DMS79 (cell line): ENCODE measurements around the gene LRRTM4.
"Not testable (repeated sequence)": the region's sequence is repeated elsewhere in the genome, so short reads cannot be mapped to it uniquely, and the experiment has no call there.

Experiments
- DNase-seq: peaks from one replicate; lab custom pipeline; 2025; lab: John Stamatoyannopoulos, UW

The LRRTM4 gene

DNA sequence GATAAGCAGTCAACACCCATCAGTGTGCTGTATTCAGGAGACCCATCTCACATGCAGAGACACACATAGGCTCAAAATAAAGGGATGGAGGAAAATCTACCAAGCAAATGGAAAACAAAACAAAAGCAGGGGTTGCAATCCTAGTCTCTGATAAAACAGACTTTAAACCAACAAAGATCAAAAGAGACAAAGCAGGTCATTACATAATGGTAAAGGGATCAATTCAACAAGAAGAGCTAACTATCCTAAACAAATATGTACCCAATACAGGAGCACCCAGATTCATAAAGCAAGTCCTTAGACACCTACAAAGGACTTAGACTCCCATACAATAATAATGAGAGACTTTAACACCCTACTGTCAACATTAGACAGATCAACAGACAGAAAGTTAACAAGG lies 358.2 kb downstream of the LRRTM4 start:
- not testable (repeated sequence) for DNase-seq

DNA sequence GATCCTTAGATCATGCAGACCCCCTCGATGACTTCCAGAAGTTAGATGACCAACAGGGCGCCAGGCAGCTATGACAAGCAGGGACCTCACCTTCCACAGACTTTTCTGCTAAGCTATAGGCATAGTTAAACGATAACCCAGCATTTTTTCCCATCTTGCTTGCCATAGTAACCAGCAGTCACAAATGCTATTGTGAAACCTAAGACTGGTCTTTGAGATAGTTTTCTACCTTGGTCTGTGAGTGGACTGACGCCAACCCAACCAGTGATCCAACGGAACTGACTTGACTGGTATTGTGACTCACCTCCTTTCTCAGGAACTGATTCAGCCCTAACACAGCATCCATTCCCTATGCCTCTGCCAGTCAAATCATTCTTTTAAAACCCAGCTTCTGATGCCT lies 361.2 kb downstream of the LRRTM4 start:
- no peak for DNase-seq

DNA sequence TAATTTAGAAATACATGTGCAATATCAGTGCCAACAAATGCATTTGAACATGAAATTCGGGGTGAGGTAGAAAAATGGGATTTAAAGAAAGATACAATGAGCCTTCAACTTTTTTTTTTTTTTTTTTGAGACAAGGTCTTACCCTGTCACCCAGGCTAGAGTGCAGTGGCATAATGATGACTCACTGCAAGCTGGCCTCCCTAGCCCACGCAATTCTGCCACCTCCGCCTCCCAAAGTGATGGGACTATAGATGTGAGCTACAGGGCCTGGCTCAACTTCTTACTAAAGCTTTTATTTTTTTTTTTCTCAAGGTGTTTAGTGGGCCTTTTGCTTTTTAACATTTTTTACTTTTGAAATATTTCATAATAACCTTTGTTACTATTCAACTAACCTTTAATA lies 365.6 kb downstream of the LRRTM4 start:
- DNase-seq, result no peak

DNA sequence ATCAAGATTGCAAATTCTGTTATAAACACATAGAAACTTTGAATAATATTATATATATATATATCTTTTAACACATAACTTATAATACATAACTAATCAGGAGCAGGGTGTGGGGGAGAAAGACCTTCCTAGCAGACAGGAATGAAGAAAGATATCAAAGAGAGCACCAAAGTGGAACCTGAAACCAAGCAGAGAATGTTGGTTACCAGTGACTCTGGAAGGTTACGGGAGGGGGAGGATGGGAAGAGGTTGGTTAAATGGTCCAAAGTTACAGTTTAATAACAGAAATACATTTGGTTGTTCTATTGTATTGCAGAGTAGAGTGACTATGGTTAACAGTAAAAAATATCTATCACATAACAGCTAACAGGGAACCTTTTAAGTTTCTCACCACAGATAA lies 366.7 kb downstream of the LRRTM4 start:
- no peak for DNase-seq

DNA sequence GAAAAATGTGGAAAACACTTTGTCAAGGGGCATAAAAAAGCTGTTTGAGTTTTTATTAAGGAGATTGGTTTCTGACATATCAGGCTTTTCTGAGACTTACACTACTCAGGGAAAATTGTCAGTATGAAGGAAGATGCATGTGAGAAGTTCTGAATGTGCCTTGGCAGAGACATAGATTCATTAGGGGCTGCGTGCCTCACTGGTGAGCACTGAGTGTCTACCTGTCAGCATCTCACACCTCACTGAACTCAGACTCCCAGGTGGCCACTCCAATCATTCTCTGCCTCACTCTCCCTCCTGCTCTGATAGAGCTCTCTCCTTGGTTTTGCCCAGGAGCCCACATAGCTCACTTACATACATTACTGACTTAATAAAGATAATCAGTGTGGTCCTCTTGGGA lies 372.6 kb downstream of the LRRTM4 start:
- peak; percentile 49 for DNase-seq

DNA sequence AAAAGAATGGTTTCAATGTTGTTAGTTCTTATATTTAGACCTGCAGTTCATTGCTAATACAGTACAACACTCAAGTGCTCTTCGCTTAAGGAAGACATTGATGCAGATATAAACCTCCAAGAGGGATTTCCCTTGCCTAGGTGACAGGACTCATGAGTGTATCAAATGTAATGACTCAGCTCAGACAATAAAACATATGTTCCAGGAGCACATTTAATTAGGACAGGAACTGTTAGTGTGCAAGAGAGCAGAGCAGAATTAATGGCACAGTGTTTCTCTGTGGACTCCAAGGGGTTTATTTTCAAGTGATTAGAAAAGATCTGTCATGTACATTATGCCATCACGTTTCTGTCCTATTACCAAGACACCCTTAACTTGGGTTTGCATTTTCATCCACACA lies 375.0 kb downstream of the LRRTM4 start:
- DNase-seq, result peak; percentile 49

DNA sequence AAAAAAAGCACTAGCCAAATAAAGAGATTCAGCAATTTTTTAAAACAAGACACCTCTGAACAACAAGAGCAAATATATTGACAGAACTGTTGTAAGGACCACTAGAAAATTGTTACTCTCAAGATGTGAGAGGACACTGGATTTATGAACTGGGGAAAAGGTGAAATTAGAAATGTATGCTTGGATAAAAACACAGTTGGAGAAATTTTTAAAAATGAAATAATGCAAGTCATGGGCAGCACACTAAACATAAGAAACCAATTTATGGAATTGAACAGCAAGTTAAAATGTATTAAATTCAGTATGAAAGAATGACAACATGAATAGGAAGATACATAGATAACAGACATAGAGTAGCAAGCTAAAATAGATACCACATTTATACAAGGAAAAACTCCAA lies 377.4 kb downstream of the LRRTM4 start:
- no peak for DNase-seq

DNA sequence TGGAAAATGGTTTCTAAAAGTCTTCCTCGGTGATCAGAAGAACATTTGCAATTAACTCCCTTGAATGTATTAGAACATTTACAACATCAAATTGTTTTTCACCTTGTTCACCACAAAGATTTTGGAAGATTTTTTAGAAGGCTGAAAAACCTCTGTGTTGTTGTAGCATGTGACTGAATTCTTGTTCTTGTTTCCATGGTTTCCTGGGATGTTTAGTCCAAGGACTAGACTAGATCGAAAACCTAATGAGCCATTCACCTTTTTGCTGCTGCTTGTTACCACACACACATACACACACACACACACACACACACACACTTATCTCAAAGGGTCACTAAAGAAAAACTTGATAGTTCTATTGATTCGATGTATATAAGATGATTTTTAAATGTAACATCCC lies 380.0 kb downstream of the LRRTM4 start:
- DNase-seq, result no peak

DNA sequence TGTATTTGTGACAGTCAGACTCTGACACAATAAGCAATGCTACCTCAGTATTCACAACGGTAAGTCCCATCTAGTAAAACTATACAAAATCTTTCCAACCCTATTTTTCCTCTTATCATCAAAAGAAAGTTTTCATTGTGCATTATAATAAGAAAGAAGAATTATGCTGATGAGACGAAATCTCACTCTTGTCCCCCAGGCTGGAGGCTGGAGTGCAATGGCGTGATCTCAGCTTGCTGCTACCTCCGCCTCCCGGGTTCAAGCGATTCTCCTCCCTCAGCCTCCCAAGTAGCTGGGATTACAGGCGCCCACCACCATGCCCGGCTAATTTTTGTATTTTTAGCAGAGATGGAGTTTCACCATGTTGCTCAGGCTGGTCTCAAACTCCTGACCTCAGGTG lies 393.7 kb downstream of the LRRTM4 start:
- not testable (repeated sequence) for DNase-seq

DNA sequence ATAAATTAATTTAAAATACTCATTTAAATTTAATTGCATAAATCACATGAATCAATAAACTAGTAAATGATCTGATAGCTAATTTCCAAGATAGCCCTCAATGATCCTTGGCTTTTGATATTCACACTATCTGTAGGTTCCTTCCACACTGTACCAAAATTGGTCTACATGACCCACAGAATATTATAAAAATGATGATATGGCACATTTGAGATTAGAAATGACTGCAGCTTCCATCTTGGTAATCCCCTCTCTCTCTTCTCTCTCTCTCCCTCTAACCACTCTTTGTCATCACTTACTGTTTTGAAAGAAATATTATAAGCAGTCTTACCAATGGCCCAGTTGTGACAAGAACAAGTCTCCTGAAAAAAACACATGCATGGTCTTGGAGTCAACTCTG lies 394.8 kb downstream of the LRRTM4 start:
- no peak for DNase-seq

DNA sequence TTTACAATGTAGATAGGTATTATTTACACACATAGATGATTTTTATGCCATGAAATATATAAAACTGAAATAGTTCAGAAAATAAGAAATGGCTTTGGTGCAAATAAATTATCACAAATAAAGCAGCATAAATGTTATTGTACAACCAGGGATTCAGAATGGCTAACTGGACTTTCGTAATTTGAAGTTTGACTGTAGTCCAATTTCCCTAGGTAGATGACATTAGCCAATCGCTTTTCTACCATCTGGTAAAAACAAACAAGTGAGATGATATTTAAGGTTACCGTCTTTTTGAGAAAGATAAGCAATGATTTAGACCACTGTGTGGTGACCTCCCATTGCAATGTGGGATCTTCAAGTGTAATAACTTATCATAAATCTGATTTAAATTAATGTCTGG lies 400.7 kb downstream of the LRRTM4 start:
- no peak for DNase-seq

DNA sequence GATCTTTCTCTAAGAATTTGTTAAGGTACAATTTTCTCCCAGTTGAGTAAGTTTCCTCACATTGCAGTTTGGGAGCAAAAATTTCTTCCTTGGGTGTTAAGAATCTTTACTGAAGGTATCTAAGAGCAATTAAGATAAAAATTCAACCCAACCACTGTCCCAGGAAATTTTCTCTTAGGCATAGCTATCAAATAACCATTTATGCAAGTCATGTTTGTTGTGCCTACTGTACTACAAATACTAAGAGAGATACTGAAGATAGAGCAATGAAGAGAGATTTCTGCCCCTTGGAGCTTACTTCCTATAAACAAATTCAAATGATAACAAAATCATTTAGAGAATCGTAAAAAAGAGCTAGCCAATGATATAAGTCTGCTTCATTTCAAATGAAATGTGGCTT lies 402.8 kb downstream of the LRRTM4 start:
- no peak for DNase-seq

DNA sequence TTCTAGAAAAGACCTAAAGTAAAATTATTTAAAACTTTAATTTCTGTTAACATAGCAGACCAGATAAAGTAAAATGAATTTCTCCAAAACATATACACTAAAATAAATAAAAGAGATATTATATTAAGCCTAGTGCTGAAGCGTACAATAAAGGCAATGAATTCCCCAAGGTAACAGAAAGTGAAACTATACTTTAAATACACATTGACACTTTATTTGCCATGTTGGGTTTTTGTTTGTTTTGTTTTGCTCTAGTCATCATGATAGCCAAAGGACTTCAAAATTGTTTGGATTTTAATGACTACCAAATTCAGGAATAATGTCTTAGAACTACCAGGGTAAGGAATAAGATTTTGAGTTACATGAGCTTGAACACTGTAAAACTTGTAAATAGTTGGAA lies 413.3 kb downstream of the LRRTM4 start:
- DNase-seq, result no peak

DNA sequence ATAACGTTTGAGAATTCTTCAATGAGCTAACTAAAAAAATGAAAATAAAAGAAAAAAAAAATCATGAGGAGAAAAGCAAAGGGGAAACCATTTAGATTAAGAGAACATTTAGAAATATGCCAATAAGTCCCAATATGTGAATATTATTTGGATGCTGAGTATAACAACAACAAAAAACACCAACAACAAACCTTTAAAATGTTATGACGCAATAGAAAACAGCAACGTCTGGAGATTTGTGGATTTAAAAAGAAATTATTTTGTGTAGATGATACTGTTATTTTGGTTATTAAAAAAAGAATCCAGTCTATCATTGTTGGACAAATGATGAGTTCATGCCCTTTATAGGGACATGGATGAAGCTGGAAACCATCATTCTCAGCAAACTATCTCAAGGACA lies 417.2 kb downstream of the LRRTM4 start:
- no peak for DNase-seq

DNA sequence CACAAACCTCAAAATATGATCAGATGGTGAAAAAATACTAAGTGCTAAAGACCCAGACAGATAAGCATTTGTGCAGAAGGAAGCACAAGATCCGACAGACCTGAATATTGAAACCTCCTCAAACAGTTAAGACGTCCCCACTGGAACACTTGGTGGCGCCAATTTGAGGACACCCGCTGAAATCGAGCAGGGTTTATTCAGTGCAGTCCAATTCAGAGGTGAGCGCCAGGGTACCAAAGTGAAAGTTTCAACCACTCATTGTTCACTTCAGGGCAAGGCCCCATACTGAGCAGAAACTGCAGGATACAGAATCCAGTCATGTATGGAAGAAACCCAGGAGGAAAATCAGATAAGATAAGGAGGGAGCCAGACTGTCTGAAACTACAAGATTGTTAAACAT lies 417.6 kb downstream of the LRRTM4 start:
- DNase-seq, result no peak

DNA sequence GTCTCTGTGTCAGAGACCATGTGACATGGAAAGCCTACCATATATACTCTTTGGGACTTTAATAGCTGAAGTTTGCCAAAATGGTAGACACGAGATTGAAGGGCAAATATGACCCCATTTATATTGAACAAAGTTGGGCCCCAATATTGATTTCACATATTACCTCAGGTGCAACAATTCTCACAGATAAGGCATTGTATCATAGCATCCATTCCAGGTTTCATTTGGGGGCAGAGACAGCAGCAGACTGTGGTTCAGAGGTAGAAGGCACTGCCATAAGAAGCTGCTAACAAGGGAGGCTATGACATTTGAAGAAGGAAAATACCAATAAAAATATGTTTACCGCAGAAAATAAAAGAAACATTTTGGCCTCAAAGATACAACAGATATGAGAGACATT lies 419.2 kb downstream of the LRRTM4 start:
- DNase-seq, result no peak

DNA sequence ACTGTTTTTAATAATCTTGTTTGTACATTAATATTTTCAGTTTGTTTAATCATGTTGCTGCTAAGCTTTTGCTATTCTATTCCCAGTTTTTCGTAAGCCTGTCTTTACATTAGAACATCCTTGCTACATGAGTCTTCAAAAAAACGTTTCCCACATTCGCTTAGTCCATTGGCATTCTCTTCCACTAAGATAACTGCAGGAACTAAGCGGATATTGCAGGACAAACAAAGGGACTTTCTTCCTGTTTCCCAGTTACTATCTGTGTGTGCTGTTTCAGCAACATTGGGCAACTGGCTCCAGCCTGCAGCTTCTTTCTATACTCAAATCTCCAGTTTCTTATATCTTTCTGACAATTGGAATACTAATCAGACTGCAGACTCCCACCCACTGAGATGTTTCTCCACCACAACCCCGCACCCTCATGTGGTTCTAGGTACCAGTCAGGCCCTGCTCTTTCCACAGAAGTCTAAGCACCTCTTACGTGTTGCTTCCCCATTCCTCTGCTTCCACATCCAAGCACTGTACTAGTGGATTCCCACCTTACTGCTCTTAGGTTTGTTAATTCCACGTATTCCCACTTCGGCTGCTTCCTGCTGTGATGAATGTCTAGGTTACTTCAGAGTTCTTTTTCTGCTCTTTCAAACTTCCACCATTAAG lies 420.3 kb downstream of the LRRTM4 start:
- no peak for DNase-seq

DNA sequence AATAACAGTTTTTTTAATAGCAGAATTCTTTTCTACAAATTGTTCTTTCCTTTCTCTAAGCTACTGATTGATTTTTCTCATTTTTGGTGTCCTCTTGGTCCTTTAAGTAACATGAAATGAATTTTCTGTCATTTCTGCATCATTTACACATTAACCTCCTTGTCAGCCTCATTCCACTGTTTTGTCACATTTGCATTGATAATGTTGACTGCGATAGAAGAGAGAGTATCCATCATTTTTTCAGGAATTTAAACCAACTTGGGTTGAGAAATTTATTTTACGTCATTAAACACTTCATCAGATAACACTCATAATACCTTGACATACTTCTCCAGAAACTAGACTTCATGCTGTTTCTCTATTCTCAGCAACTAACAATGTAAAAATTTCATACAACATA lies 422.2 kb downstream of the LRRTM4 start:
- DNase-seq, result no peak

DNA sequence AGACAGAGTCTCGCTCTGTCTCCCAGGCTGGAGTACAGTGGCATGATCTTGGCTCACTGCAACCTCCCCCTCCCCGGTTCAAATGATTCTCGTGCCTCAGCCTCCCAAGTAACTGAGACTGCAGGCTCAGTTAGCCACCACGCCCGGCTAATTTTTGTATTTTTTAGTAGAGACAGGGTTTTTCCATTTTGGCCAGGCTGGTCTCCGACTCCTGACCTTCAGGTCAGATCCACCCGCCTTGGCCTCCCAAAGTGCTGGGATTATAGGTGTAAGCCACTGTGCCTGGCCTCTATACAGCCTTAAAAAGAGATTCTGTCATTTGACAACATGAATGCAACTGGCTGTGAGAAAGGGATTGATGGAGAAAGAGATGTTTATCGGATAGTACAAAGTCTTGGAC lies 426.7 kb downstream of the LRRTM4 start:
- DNase-seq, result not testable (repeated sequence)

DNA sequence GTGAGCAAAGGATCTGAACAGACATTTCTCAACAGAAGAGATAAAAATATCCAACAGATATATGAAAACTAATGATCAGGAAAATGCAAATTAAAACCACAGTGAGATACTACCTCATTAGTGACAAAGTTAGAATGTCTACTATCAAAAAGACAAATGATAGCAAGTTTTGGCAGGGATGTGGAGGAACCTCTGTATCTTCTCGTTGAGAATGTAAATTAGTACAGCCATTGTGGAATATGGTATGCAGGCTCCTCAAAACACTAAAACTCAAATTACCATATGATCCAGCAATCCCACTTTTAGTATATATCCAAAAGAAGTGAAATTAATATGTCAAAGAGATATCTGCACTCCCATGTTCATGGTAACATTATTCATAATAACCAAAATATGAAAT lies 427.1 kb downstream of the LRRTM4 start:
- DNase-seq, result no peak

DNA sequence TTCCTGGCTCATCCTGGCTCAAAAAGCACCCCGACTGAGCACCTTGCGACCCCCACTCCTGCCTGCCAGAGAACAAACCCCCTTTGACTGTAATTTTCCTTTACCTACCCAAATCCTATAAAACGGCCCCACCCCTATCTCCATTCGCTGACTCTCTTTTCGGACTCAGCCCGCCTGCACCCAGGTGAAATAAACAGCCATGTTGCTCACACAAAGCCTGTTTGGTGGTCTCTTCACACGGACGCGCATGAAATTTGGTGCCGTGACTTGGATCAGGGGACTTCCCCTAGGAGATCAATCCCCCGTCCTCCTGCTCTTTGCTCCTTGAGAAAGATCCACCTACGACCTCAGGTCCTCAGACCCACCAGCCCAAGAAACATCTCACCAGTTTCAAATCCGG lies 433.8 kb downstream of the LRRTM4 start:
- not testable (repeated sequence) for DNase-seq

DNA sequence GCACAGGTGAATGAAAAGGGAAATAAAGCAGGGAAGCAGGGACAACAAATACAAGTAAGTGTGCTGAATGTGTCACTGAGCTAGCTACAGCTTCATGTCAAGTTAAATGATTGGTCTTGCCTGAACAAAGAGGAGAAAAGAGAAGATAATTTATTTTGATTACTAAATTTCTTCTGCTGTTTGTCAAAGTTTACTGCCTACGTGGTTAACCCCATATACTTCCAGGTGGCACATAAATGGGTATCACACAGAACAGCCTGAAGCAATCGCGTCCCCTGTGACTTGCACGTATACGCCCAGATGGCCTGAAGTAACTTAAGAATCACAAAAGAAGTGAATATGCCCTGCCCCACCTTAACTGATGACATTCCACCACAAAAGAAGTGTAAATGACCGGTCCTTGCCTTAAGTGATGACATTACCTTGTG lies 434.2 kb downstream of the LRRTM4 start:
- peak; percentile 13 for DNase-seq

DNA sequence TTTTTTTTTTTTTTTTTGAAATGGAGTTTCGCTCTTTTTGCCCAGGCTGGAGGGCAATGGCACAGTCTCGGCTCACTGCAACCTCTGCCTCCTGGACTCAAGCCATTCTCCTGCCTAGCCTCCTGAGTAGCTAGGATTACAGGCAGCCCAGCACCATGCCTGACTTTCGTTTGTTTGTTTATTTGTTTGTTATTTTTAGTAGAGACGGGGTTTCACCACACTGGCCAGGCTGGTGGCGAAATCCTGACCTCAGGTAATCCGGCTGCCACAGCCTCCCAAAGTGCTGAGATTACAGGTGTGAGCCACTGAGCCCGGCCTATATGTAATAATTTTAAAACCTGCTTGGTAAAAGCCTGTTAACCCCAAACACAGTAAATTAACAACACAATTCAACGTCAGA lies 435.7 kb downstream of the LRRTM4 start:
- DNase-seq, result no peak

DNA sequence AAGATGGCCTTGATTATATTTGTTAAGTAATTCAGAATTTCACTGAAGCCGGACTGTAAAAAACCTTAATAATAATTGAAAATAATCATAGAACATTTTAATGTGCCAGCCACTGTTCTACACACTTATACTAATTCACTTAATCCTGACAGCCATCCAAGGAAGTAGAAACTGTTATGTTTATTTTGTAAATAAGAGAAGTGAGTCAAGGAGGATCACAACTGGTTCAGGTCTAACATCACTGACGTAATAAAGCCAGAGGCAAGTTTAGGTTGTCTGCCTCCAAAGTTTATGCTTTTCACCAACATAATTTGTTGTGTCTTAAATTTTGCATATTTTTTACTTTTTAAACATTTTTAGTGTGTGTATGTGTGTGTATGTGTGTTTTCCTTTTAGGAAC lies 436.1 kb downstream of the LRRTM4 start:
- no peak for DNase-seq

DNA sequence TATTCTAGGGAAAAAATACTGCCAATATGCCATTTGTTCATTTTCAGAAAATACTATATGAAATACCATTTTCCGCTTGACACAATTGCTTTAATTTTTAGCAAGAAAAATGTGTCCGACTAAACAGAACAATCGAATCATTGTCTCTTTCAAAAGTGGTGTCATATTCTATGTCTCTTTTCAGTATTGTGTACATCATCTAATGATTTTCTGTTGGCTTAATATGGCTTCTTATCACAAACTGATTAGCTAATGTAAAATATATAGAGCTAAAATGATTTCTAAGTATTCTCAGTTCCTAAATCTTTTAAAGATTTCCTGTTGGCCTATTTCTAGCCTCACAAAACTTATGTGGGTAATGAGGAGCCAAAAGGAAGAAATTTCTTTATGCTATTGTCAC lies 436.6 kb downstream of the LRRTM4 start:
- no peak for DNase-seq
